Spleen (tissue), 7 donors: ENCODE measurements around the gene CFAP99.

Experiments used
- POLR2A ChIP-seq, 3 donors: fragments of 450-650 bp; IDR thresholded peaks; one replicate each; pipeline ENCODE4 v1.5.1; 2017; ENCODE audit warnings: antibody characterized with exemption in 3 of 3, mild to moderate bottlenecking in 1 of 3
- POLR2AphosphoS5 ChIP-seq, 3 donors: sonication (generic); formaldehyde crosslinking; IDR thresholded peaks; one replicate each; pipeline ENCODE4 v1.5.1; 2017; ENCODE audit warnings: antibody characterized with exemption in 3 of 3
- TF ChIP-seq, protein P1 (sequence below), 11 experiments: fragments of 200-600 bp in 7 of 11; fragments of 450-650 bp in 4 of 11; sonication (generic) in 4 of 11; IDR thresholded peaks in 8 of 11; conservative IDR thresholded peaks in 3 of 11; 1 replicate in 7 of 11; 2 replicates in 4 of 11; pipeline versions ENCODE4 v1.4.0 to v1.8.0; 2016 to 2021; ENCODE audit warnings: antibody characterized with exemption in 11 of 11, inconsistent platforms in 4 of 11, mild to moderate bottlenecking in 1 of 11
- donor health status: DM: no; HTN: no; CAD: no; lungs with moderate emphysema.
- donor health status: DM: no; HTN: no; CAD: no.
- donor health status: DM: no; HTN: no; CAD: no.

DNA sequence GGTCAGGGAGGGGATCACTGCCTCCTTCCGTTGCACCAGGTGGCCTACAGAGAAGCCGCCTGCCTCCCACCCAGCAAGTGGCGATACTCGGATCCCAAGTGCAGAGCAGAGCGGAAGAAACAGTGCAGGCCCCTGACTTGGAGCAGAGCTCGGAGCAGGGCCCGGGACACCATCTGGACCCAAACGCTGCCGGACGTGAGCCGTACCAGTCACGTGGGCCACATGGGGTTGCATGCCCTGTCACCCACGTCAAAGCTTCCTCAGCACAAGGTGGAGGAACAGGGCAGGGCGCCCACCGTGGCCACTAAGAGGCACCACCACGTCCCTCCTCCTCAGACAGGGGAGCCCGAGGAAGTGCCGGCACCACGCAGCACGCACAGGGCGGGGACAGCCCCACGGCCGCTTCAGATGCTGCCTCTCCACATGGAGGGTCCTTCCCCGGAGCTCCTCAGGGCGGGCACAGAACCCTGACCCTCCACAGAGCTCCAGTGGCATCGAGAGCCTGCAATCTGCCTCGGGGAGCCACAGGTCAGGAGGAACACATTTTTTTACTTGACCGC lies 19.0 kb upstream of the CFAP99 start:
- TF ChIP-seq, protein P1, sequence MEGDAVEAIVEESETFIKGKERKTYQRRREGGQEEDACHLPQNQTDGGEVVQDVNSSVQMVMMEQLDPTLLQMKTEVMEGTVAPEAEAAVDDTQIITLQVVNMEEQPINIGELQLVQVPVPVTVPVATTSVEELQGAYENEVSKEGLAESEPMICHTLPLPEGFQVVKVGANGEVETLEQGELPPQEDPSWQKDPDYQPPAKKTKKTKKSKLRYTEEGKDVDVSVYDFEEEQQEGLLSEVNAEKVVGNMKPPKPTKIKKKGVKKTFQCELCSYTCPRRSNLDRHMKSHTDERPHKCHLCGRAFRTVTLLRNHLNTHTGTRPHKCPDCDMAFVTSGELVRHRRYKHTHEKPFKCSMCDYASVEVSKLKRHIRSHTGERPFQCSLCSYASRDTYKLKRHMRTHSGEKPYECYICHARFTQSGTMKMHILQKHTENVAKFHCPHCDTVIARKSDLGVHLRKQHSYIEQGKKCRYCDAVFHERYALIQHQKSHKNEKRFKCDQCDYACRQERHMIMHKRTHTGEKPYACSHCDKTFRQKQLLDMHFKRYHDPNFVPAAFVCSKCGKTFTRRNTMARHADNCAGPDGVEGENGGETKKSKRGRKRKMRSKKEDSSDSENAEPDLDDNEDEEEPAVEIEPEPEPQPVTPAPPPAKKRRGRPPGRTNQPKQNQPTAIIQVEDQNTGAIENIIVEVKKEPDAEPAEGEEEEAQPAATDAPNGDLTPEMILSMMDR (IDR thresholded peaks at IDR 0.05 in 8 of 11, conservative IDR thresholded peaks at IDR 0.05 in 3 of 11): no peak
- TF ChIP-seq POLR2AphosphoS5 (IDR thresholded peaks at IDR 0.05): no peak
- TF ChIP-seq POLR2A (IDR thresholded peaks at IDR 0.05): no peak
